ENCODE results near the gene PNMA8A.

DNA sequence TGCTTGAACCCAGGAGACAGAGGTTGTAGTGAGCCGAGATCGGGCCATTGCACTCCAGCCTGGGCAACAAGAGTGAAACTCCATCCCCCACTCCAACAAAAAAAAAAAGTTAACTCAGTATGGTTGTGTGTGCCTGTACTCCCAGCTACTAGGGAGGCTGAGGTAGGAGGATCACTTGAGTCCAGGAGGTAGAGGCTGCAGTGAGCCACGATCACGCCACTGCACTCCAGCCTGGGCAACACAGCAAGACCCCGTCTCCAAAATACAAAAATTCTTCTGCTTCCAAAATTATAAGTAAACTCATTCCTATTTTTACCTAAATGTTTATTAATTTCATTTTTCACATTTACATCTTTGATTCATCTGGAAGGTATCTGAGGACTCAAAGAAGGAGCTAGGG lies 14.4 kb downstream of the PNMA8A start:
- TF ChIP-seq CTCF (IDR thresholded peaks at IDR 0.05), result no peak
- TF ChIP-seq POLR2AphosphoS5 (IDR thresholded peaks at IDR 0.05), result no peak
- no peak for TF ChIP-seq POLR2A (IDR thresholded peaks at IDR 0.05)
